T-helper 1 cell (primary cell): ENCODE results near the gene KCNS3.
"Not testable (repeated sequence)": the region's sequence is repeated elsewhere in the genome, so short reads cannot be mapped to it uniquely, and the experiment has no call there.

Experiments
- DNase-seq, 5 donors: peaks; one replicate each; pipeline ENCODE4 v3.0.0-alpha.2; 2012 to 2020

Gene KCNS3

DNA sequence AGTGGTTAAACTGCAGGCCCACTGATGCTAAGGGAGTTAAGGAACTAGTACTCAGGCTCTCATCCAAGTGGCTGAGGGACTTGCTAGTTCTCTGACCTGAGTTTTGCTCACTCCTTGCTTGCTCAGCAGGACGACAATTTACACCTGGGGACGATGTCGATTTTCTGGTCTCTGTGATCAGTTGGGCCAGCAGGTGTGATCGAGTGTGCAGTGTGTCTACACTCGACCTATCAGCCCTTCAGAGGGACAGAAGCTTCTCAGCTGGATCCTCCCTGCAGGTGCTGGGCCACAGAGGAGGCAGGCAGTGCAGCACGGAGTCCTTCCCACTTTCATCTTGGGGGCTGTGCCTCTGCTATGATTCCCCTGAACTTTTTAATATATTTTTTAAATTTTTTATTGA is 71.5 kb downstream of the KCNS3 start:
- DNase-seq, result no peak

DNA sequence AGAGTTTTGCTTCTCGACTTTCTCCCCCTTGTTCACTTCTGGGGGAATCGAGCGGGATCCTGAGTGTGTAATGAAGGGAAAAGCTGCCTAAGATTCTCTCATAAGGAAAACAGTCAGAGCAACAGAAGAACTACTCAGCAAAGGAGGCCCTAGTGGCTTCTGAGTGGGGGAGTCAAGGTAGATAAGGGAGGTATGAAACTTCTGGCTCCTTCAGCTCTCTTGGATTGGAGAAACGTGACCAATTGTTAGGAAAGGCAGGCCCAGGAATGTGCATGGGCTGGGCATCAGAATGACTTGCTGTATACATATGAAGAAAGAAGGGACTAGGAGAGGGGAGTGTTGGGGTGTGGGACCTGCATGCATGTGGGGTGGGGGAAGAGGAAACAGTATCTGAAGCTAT is 73.1 kb downstream of the KCNS3 start:
- DNase-seq, result no peak

- no peak for DNase-seq
Measured at GRCh38 chr2:17958466-17959092, 80.1 kb downstream of the KCNS3 start.

- DNase-seq, result no peak
Measured at GRCh38 chr2:17959356-17959755, 80.9 kb downstream of the KCNS3 start.

DNA sequence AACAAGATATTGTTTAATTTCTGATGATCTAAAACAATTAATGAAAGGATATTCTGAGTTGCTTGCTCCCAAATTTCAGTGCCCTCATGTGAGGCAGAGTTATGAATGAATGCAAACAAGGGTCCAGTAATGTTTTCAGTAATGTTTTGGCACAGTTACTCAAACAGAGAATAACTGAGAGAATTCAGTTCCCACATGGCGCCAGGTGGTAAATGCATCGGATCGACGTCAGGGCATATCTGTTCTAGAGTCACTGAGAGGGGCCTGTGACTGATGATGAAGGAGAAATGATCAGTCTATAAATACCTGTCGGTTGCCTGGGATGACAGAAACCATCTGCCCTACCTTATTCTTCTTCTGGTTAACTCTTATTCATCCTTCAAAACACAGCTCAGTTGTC is 81.4 kb downstream of the KCNS3 start:
- no peak for DNase-seq

GRCh38 chr2:17960925-17961324 is 82.5 kb downstream of the KCNS3 start:
- no peak for DNase-seq

GRCh38 chr2:17961789-17962188 is 83.3 kb downstream of the KCNS3 start:
- DNase-seq, result no peak

- no peak for DNase-seq
Measured at GRCh38 chr2:17962876-17963275, 84.4 kb downstream of the KCNS3 start.

GRCh38 chr2:17963571-17963970 is 85.1 kb downstream of the KCNS3 start:
- not testable (repeated sequence) for DNase-seq

GRCh38 chr2:17965196-17965595 is 86.7 kb downstream of the KCNS3 start:
- no peak for DNase-seq

GRCh38 chr2:17966798-17967197 is 88.3 kb downstream of the KCNS3 start:
- no peak for DNase-seq

GRCh38 chr2:17969661-17970060 is 91.2 kb downstream of the KCNS3 start:
- no peak for DNase-seq

DNA sequence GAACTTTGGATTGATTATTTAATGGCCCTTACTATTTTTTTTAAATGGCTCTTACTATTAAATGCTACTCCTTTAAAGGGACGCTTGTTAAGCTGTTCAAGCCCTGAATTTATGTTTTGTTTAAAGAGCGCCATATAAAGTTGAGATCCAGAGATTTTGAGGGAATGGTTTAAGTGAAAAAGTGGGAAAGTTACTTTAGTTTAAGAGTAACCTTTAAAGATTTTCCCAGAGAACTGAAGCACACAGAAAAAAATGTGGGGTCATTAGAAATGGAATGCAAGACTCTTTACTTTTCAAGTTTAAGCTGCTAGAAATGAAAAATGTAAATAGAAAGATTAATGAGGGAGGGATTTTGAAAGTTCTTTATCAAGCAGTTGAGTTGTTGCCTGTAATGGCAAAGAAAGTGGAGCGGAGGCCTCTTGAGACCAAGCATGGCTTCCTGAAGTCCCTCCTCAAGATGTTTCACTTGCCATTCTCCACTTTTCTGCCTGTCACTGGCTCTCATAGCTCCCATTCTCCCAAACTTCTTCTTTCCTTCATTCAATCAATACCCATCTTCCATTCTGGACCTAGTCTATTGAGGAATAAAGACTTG is 93.2 kb downstream of the KCNS3 start:
- no peak for DNase-seq

- no peak for DNase-seq
Measured at GRCh38 chr2:17972991-17973390, 94.5 kb downstream of the KCNS3 start.

GRCh38 chr2:17975401-17975800 is 96.9 kb downstream of the KCNS3 start:
- DNase-seq, result no peak

GRCh38 chr2:17976871-17977746 is 98.6 kb downstream of the KCNS3 start:
- no peak for DNase-seq

DNA sequence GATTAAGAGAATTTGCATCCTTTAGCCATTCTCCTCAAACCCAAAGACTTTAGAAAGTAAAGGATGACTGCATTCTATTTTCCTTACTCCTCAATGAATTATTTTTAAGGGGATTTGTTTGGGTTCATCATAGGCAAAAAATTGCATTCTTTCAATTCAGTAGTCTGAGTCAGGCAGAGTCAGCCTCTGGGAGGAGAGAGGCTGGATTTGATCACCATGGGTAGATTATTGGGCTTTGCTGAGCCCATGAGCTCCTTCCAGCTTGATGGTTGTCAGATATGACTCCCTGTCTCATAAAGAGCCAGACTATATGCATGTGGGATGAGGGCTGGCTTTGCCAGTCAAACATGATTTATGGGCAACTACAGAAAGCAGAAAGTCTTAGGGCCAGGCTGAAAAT is 101.2 kb downstream of the KCNS3 start:
- no peak for DNase-seq

DNA sequence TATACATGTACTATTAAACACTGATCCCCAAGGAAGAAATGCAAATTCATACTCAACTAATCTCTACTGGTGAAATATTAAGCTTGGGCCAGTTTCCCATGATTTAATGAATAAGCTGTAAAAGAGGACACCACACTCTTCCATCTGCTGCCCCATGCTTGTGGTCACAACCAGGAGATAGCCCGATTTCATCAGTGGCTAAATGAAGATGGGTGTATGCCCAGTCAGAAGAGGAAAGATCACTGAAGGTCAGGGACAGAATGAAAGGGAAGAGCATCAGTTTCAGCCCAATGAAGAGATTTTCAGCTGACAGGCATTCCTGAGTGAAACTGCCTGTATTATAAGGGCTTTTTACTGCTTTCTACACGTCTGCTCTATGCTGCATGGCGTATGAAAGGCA is 103.5 kb downstream of the KCNS3 start:
- DNase-seq, result no peak
